ENCODE results near the gene ACAA2. TPM values are rescaled to one million over a fixed set of nuclear protein-coding genes. Genes with fewer than 3 reads are reported as not detected.
A peak's percentile ranks its signal among the peaks of the same experiment; 100 is the strongest.

The ACAA2 gene
- total RNA-seq, 1 experiment from 2014 or later = 57.1 TPM

- DNase-seq (ENCODE audit: low read depth) = no peak
These were observed 46.0 kb downstream of the ACAA2 start for GRCh38 chr18:49767111-49768050.

- no peak for DNase-seq (ENCODE audit: low read depth)
These were observed 46.7 kb downstream of the ACAA2 start for GRCh38 chr18:49766646-49767045.

GRCh38 chr18:49764032-49764431 is 49.3 kb downstream of the ACAA2 start:
- no peak for DNase-seq (ENCODE audit: low read depth)

- no peak for DNase-seq (ENCODE audit: low read depth)
These were observed 49.7 kb downstream of the ACAA2 start for GRCh38 chr18:49763590-49763989.

GRCh38 chr18:49762191-49763077 is 50.9 kb downstream of the ACAA2 start:
- DNase-seq (ENCODE audit: low read depth) = no peak

- no peak for DNase-seq (ENCODE audit: low read depth)
These were observed 51.6 kb downstream of the ACAA2 start for GRCh38 chr18:49761771-49762170.

GRCh38 chr18:49758263-49758610 is 55.1 kb downstream of the ACAA2 start:
- DNase-seq (ENCODE audit: low read depth) = no peak

GRCh38 chr18:49757513-49758262 is 55.6 kb downstream of the ACAA2 start:
- no peak for DNase-seq (ENCODE audit: low read depth)

- DNase-seq (ENCODE audit: low read depth) = no peak
These were observed 56.5 kb downstream of the ACAA2 start for GRCh38 chr18:49756671-49757362.

GRCh38 chr18:49756135-49756534 is 57.2 kb downstream of the ACAA2 start:
- no peak for DNase-seq (ENCODE audit: low read depth)

- no peak for DNase-seq (ENCODE audit: low read depth)
These were observed 57.8 kb downstream of the ACAA2 start for GRCh38 chr18:49755489-49755888.

- DNase-seq (ENCODE audit: low read depth) = no peak
These were observed 58.5 kb downstream of the ACAA2 start for GRCh38 chr18:49754866-49755265.

- DNase-seq (ENCODE audit: low read depth) = no peak
These were observed 59.7 kb downstream of the ACAA2 start for GRCh38 chr18:49753643-49754042.

GRCh38 chr18:49752095-49752457 is 61.3 kb downstream of the ACAA2 start:
- DNase-seq (ENCODE audit: low read depth) = no peak

- no peak for DNase-seq (ENCODE audit: low read depth)
These were observed 61.8 kb downstream of the ACAA2 start for GRCh38 chr18:49751427-49752094.

- no peak for DNase-seq (ENCODE audit: low read depth)
These were observed 63.8 kb downstream of the ACAA2 start for GRCh38 chr18:49749563-49749962.

- DNase-seq (ENCODE audit: low read depth) = peak; percentile 53
These were observed 65.5 kb downstream of the ACAA2 start for GRCh38 chr18:49747876-49748275.

- peak; percentile 26 for DNase-seq (ENCODE audit: low read depth)
These were observed 68.0 kb downstream of the ACAA2 start for GRCh38 chr18:49745045-49746014.

GRCh38 chr18:49744376-49745008 is 68.8 kb downstream of the ACAA2 start:
- DNase-seq (ENCODE audit: low read depth) = no peak

Measured in RPMI7951 (cell line).